GM23338 (cell line): ENCODE measurements around the gene ASCL2. TPM values are rescaled to one million over a fixed set of nuclear protein-coding genes. Genes with fewer than 3 reads are reported as not detected.

Experiments
- ATAC-seq: fragments of 200-7000 bp; cut with Tn5 transposase; 3 replicates; pipeline ENCODE4 v1.9.1; 2020
- DNase-seq: peaks from one replicate; pipeline ENCODE4 v3.0.0-alpha.2; 2015; ENCODE audit warnings: low spot score
- H2AFZ ChIP-seq: fragments of 200-600 bp; sonication (generic); 2 replicates; pipeline ENCODE4 v1.8.0; 2016; ENCODE audit warnings: antibody characterized with exemption, mild to moderate bottlenecking, moderate library complexity
- H3F3A ChIP-seq: fragments of 200-600 bp; sonication (generic); replicated peaks from 2 replicates; pipeline ENCODE4 v1.8.0; 2017; ENCODE audit warnings: antibody characterized with exemption, mixed run types, low read depth
- H3K27ac ChIP-seq: fragments of 200-600 bp; sonication (generic); 2 replicates; pipeline ENCODE4 v1.6.1; 2016; ENCODE audit warnings: low read depth
- H3K27me3 ChIP-seq: fragments of 200-600 bp; sonication (generic); 2 replicates; pipeline ENCODE4 v1.8.0; 2016; ENCODE audit warnings: mild to moderate bottlenecking, mixed run types, moderate library complexity; ENCODE audit not compliant: insufficient read depth
- H3K36me3 ChIP-seq: fragments of 200-600 bp; sonication (generic); 2 replicates; pipeline ENCODE4 v1.8.0; 2016; ENCODE audit warnings: mild to moderate bottlenecking; ENCODE audit not compliant: insufficient read depth
- H3K4me1 ChIP-seq: fragments of 200-600 bp; sonication (generic); 2 replicates; pipeline ENCODE4 v1.8.0; 2016; ENCODE audit warnings: mild to moderate bottlenecking, moderate library complexity; ENCODE audit not compliant: insufficient read depth
- H3K4me2 ChIP-seq: fragments of 200-600 bp; sonication (generic); 2 replicates; pipeline ENCODE4 v1.7.1; 2017; ENCODE audit warnings: mixed run types
- H3K4me3 ChIP-seq: fragments of 200-600 bp; sonication (generic); 2 replicates; pipeline ENCODE4 v1.6.1; 2016; ENCODE audit warnings: mixed run types
- H3K79me2 ChIP-seq: fragments of 200-600 bp; sonication (generic); replicated peaks from 2 replicates; pipeline ENCODE4 v1.8.0; 2017; ENCODE audit warnings: mild to moderate bottlenecking; ENCODE audit not compliant: insufficient read depth
- H3K9me2 ChIP-seq: fragments of 200-600 bp; sonication (generic); 2 replicates; pipeline ENCODE4 v1.8.0; 2017; ENCODE audit not compliant: insufficient read depth
- H4K20me1 ChIP-seq: fragments of 200-600 bp; sonication (generic); replicated peaks from 2 replicates; pipeline ENCODE4 v1.8.0; 2017; ENCODE audit warnings: mild to moderate bottlenecking; ENCODE audit not compliant: insufficient read depth
- H3K27ac Mint-ChIP-seq: 2 replicates; pipeline ENCODE4 v1.8.0; 2020; ENCODE audit warnings: inconsistent platforms, mild to moderate bottlenecking, moderate library complexity, mixed read lengths
- H3K27me3 Mint-ChIP-seq: 3 replicates; pipeline ENCODE4 v1.8.0; 2022; ENCODE audit warnings: low read depth, mild to moderate bottlenecking, moderate library complexity, mixed read lengths, inconsistent platforms; ENCODE audit not compliant: insufficient read depth, poor library complexity
- H3K36me3 Mint-ChIP-seq: 3 replicates; pipeline ENCODE4 v1.8.0; 2021; ENCODE audit warnings: low read depth, mild to moderate bottlenecking, inconsistent platforms, moderate library complexity, mixed read lengths
- H3K4me1 Mint-ChIP-seq: 3 replicates; pipeline ENCODE4 v1.8.0; 2020; ENCODE audit warnings: mild to moderate bottlenecking, inconsistent platforms, mixed read lengths
- H3K4me3 Mint-ChIP-seq: 3 replicates; pipeline ENCODE4 v1.8.0; 2021; ENCODE audit warnings: moderate library complexity, mild to moderate bottlenecking, inconsistent platforms, mixed read lengths
- H3K9me3 Mint-ChIP-seq: 3 replicates; pipeline ENCODE4 v1.8.0; 2020; ENCODE audit warnings: moderate library complexity, mild to moderate bottlenecking, inconsistent platforms, mixed read lengths
- CTCF ChIP-seq, 2 experiments: fragments of 200-600 bp in 1 of 2; sonication (generic) in 1 of 2; conservative IDR thresholded peaks; 2 replicates each; pipeline versions ENCODE4 v1.5.1 to v1.6.1; 2016 to 2017; ENCODE audit warnings: antibody characterized with exemption in 2 of 2, low read depth in 2 of 2, mild to moderate bottlenecking in 2 of 2, moderate library complexity in 1 of 2
- ETS1 ChIP-seq: IDR thresholded peaks from 2 replicates; pipeline ENCODE4 v1.6.1; 2016; ENCODE audit warnings: antibody characterized with exemption
- STAT1 ChIP-seq: IDR thresholded peaks from one replicate; pipeline ENCODE4 v1.6.1; 2016; ENCODE audit warnings: antibody characterized with exemption; ENCODE audit not compliant: unreplicated experiment
- ZNF331 ChIP-seq: fragments of 250-450 bp; sonication (Bioruptor Pico); IDR thresholded peaks from 2 replicates; pipeline ENCODE4 v1.5.0; 2020; ENCODE audit warnings: low read depth, mild to moderate bottlenecking, moderate library complexity
- polyA plus RNA-seq: library from polyadenylated mRNA; unstranded; fragments of >200 nt; fragmentation: Nextera tagmentation; extraction: Ambion mirVana; gene quantifications from 2 replicates; pipeline ENCODE4 v1.2.1, GENCODE V29; 2016
- total RNA-seq: library from RNA; depleted of rRNA; stranded (reverse); fragments of >200 nt; shearing (Covaris generic); gene quantifications from 2 replicates; pipeline ENCODE4 v1.2.3, GENCODE V29; 2014

ASCL2 gene
- total and polyA plus RNA-seq, 2 experiments from 2014 or later = 0.57 to 1.6 TPM

- no peaks in the 10 kb centered on the region; the same call in 2 of the 3 replicates for H3K36me3 Mint-ChIP-seq
- H3K27me3 ChIP-seq = no peaks in the 10 kb centered on the region
- no peaks in the 10 kb centered on the region for H3K4me1 ChIP-seq
- TF ChIP-seq CTCF (conservative IDR thresholded peaks at IDR 0.05; ENCODE audit: low read depth in 2 of 2) (no peak), ETS1 (no peak)
- no peak overlapping the region for H3K27ac Mint-ChIP-seq
- H4K20me1 ChIP-seq = no peaks in the 10 kb centered on the region
- ATAC-seq (no peak), DNase-seq (no peak)
- no peaks in the 10 kb centered on the region for H3K79me2 ChIP-seq
- H3K4me3 Mint-ChIP-seq = no peak overlapping the region
- no peaks in the 10 kb centered on the region for H3K9me2 ChIP-seq
- H3K4me3 ChIP-seq = no peak overlapping the region
- no peaks in the 10 kb centered on the region for H3F3A ChIP-seq
- peaks cover 5% of the 10 kb centered on the region for H3K27me3 Mint-ChIP-seq
- H3K27ac ChIP-seq = no peak overlapping the region
- peaks cover 8% of the 10 kb centered on the region; the same call in 2 of the 3 replicates for H3K9me3 Mint-ChIP-seq
- H3K4me1 Mint-ChIP-seq = no peaks in the 10 kb centered on the region
- no peaks in the 10 kb centered on the region for H3K36me3 ChIP-seq
- H2AFZ ChIP-seq = no peak overlapping the region
- no peak overlapping the region for H3K4me2 ChIP-seq
These were observed 49.5 kb upstream of the ASCL2 start for GRCh38 chr11:2319791-2320472.

GRCh38 chr11:2318707-2319106 lies 48.3 kb upstream of the ASCL2 start:
- TF ChIP-seq STAT1 = no peak
- no peaks in the 10 kb centered on the region; the same call in 2 of the 3 replicates for H3K36me3 Mint-ChIP-seq
- no peaks in the 10 kb centered on the region for H3K4me1 Mint-ChIP-seq
- Histone ChIP-seq H3K4me2 (no peak overlapping the region), H3K79me2 (no peaks in the 10 kb centered on the region), H3K36me3 (no peaks in the 10 kb centered on the region), H3K27ac (no peak overlapping the region), H3K4me3 (no peak overlapping the region), H2AFZ (no peak overlapping the region), H3K27me3 (no peaks in the 10 kb centered on the region), H3K4me1 (no peaks in the 10 kb centered on the region), H3F3A (no peaks in the 10 kb centered on the region), H4K20me1 (no peaks in the 10 kb centered on the region), H3K9me2 (no peaks in the 10 kb centered on the region)
- H3K4me3 Mint-ChIP-seq = no peak overlapping the region
- peaks cover 8% of the 10 kb centered on the region; the same call in 2 of the 3 replicates for H3K9me3 Mint-ChIP-seq
- H3K27ac Mint-ChIP-seq = no peak overlapping the region
- H3K27me3 Mint-ChIP-seq = peaks cover 5% of the 10 kb centered on the region
- ATAC-seq (no peak), DNase-seq (no peak)

GRCh38 chr11:2318123-2318522 lies 47.7 kb upstream of the ASCL2 start:
- Histone ChIP-seq H4K20me1 (no peaks in the 10 kb centered on the region), H2AFZ (no peak overlapping the region), H3K36me3 (no peaks in the 10 kb centered on the region), H3K4me2 (no peak overlapping the region), H3K27ac (no peak overlapping the region), H3K79me2 (no peaks in the 10 kb centered on the region), H3K4me3 (no peak overlapping the region), H3K4me1 (no peaks in the 10 kb centered on the region), H3K27me3 (no peaks in the 10 kb centered on the region), H3K9me2 (no peaks in the 10 kb centered on the region), H3F3A (no peaks in the 10 kb centered on the region)
- no peak overlapping the region for H3K4me3 Mint-ChIP-seq
- H3K27me3 Mint-ChIP-seq = peaks cover 5% of the 10 kb centered on the region
- no peak for ATAC-seq
- no peak overlapping the region for H3K27ac Mint-ChIP-seq
- H3K4me1 Mint-ChIP-seq = no peaks in the 10 kb centered on the region
- no peak for DNase-seq
- H3K9me3 Mint-ChIP-seq = peaks cover 8% of the 10 kb centered on the region; the same call in 2 of the 3 replicates
- H3K36me3 Mint-ChIP-seq = no peaks in the 10 kb centered on the region; the same call in 2 of the 3 replicates
- TF ChIP-seq ZNF331 (CRISPR knock-in tag) (no peak), CTCF (conservative IDR thresholded peaks at IDR 0.05; ENCODE audit: low read depth in 2 of 2) (no peak)
